SHP77 treated with DMSO at 0.1 percent for 48 hours (cell line): ENCODE data around the gene EMP3.
"Not testable (repeated sequence)": the region's sequence is repeated elsewhere in the genome, so short reads cannot be mapped to it uniquely, and the experiment has no call there.

Experiments
- DNase-seq: peaks from one replicate; lab custom pipeline; 2025; lab: John Stamatoyannopoulos, UW

Gene EMP3

DNA sequence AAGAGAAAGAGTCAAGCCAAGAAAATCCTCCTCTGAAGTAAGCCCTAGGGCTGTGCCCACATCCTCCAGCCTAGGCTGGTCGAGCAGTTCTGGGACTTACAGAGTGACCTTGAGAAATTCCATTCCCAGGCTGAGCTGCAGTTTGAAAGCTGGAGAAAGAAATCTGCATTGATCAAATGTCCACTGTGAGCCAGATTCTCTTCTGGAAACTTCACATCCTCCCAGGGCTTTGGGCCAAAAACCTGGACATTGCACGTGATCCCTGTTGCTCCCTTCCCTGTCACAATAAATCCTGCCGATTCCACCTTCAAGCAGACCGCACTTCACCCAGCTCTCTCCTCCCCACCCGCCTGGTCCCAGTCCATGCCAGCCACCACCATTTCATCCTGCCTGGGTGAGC is 22.7 kb downstream of the EMP3 start:
- no peak for DNase-seq

GRCh38 chr19:48348737-48349136 is 23.4 kb downstream of the EMP3 start:
- no peak for DNase-seq

DNA sequence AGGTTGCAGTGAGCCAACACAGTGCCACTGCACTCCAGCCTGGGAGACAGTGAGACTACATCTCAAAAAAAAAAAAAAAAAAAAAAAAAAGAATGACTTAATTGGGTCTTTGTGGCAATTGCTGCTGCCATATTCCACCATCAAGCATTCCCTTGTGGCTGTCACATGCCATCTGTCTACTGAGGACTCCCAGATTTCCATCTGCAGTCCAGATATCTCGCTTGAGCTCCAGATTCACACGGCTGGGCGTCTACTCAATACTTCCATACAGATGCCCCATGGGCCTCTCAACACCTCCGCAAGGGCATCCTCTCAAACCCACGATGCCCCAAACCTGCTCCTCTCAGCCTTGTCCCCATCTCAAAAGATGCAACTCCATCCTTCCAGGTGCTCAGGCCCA is 25.5 kb downstream of the EMP3 start:
- no peak for DNase-seq

GRCh38 chr19:48351341-48351752 is 26.0 kb downstream of the EMP3 start:
- DNase-seq = no peak

DNA sequence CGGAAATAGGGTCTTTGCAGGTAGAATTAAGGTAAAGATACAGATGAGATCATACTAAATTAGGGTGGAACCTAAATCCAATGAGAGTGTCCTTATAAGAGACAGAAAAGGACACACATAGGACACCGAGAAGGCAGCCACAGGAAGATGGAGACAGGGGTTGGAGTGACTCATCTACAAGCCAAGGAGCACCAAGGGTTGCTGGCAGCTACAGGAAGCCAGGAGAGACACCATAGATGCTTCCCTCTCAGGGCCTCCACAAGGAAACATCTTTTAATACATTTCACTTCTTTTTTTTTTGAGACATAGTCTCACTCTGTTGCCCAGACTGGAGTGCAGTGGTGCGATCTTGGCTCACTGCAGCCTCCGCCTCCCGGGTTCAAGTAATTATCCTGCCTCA is 28.3 kb downstream of the EMP3 start:
- no peak for DNase-seq

DNA sequence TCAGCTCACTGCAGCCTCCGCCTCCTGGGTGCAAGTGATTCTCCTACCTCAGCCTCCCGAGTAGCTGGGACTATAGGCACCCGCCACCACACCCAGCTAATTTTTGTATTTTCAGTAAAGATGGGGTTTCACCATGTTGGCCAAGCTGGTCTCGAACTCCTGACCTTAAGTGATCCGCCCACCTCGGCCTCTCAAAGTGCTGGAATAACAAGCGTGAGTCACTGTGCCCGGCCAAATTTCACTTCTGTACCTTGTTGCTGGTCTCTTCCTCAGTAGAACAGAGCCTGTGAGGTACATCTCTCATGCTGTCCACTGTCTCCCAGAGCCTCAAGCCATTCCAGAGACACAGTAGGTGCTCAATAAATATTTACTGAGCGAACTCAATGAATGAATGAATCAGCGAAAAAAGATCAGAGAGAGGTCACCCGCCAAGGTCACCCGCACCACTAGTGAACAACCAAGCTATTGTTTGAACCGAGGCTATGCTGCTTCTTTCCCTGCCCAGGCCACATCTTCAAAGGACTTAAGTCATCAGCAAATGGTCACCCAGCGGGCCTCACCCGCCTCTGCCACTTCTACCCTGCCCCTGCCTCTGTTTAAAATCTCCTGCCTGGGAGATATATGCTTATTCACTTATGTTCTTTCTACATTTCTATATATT is 29.1 kb downstream of the EMP3 start:
- no peak for DNase-seq

DNA sequence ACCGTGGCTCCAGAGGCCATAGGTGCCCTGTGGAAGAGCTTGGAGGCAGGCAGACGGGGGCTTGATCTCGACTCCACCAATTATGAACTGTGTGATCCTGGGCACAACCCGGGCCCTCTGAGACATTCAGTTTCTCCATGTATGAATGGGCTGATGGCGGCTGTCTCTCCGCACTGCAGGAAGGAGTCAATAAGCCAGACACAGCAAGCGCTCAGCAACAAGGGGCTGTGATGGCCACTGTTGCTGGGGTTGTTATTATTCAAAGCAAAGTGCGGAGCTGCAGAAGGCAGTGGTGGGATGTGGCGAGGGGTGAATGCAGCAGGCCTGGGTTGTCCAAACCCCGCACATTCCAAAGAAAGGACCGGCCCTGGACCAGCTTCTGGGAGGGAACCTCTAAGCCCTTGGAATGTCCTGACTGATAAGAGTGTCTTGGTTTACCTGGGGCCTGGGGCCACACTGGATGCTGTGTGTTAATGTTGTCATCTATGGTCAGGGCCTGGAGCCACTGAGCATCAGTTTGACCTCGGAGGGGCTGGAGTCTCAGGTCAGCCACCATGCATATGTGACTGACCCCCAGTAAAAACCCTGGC is 30.1 kb downstream of the EMP3 start:
- no peak for DNase-seq

DNA sequence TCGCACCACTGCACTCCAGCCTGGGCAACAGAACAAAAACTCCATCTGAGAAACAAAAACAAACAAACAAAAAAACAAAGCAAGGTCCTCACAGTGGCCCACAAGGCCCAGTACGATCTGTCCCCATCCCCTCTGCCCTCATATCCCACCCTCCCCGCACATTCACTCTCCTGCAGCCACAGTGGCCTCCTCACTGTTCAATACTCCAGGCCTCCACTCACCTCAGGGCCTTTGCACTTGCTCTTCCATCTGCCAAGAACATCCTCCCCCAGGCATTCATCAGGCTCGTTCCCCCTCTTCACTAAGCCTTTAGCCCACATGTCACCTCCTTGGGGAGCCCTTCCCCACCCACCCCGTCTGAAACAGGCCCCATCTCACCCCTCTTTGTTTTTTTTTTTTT is 33.8 kb downstream of the EMP3 start:
- DNase-seq = no peak

DNA sequence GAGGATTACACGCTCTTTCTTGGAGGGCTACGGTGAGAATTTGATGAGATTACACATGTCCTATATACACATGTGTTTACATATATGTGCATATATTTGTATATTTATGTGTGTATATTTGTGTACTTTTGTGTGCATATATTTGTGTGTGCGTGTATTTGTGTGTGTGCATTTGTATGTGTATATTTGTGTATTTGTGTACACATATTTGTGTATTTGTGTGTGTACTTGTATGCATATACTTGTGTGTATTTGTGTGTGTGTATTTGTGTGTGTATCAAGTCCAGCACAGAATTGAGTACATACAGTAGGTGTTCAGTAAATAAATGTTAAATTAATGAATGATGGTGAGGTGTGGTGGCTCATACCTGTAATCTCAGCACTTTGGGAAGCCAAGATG is 36.6 kb downstream of the EMP3 start:
- no peak for DNase-seq

DNA sequence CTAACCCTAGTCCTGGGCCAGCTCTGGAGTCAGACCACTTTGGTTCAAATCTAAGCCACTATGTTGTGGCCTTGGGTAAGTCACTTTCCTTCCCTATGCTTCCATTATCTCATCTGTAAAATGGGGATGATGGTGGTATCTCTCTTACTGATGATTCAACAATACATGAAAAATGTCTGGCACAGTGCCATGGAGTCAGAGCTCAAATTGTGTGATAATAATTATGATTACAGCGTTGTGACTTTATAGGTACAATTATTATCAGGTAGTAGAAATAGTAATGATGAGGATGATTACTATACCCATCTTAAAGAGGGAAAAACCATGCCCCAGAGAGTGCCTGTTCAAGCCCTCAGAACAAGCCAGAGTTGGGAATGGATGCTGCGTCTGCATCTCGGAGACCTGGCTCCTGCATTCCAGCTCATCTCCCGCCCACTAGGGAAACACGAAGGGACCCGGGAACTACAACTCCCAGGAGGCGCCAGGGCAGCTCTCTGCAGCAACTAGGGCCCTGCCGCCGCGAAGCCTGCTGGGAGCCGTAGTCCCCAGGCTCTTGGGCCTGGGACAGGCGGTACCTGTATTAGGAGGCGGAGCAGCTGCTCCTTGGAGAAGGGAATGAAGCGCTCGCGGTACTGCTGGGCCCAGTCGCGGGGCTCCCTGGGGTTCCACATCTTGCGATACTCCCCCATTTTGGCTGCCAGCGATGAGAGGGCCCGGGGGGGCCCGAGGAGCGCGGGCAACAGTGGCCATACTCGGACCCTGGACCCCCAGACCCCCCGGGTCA is 37.6 kb downstream of the EMP3 start:
- peak; percentile 96 for DNase-seq

- DNase-seq = no peak
Observed at GRCh38 chr19:48363500-48363809, 38.1 kb downstream of the EMP3 start.

- DNase-seq = peak; percentile 97
Observed at GRCh38 chr19:48363810-48364597, 38.7 kb downstream of the EMP3 start, which contains the start of the genes SYNGR4 and TMEM143. SYNGR4 (plus strand) TSS chr19:48364367; CDS start chr19:48365843, 1,476 bp downstream. TMEM143 (minus strand) TSS chr19:48363940; CDS start chr19:48363920, 20 bp downstream.

- DNase-seq = no peak
Observed at GRCh38 chr19:48364598-48365348, 39.4 kb downstream of the EMP3 start.

DNA sequence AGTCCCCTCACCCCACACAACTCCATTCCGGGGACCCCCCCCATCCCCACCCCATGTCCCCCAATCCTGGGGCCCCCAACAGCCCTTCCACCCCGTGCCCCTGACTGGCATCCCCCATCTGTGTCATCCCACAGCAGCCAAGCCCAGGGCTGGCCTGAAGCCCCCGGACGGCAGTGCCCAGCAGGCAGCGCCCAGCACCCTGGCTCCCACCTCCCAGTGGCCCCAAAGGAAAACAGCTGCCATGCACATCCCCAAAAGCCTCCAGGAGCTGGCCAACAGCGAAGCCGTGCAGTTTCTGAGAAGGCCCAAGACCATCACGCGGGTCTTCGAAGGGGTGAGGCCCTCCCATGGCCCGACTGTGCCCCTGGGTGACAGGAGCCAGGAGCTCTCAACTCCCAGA is 40.2 kb downstream of the EMP3 start:
- no peak for DNase-seq

GRCh38 chr19:48367855-48368254 is 42.5 kb downstream of the EMP3 start:
- no peak for DNase-seq

GRCh38 chr19:48368936-48369335 is 43.6 kb downstream of the EMP3 start:
- no peak for DNase-seq

- no peak for DNase-seq
Observed at GRCh38 chr19:48370955-48371354, 45.6 kb downstream of the EMP3 start.

GRCh38 chr19:48371367-48371766 is 46.0 kb downstream of the EMP3 start:
- DNase-seq = no peak

DNA sequence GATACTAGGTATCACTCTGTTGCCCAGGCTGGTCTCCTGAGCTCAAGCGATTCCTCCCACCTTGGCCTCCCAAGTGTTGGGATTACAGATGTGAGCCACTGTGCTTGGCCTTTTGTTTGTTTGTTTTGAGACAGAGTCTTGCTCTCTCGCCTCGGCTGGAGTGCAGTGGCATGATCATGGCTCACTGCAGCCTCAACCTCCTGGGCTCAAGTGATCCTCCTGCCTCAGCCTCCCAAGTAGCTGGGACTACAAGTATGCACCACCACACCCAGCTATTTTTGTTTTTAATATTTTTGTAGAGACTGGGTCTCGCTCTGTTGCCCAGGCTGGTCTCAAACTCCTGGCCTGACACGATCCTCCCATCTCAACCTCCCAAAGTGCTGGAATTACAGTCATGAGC is 46.4 kb downstream of the EMP3 start:
- DNase-seq = not testable (repeated sequence)

GRCh38 chr19:48372904-48373303 is 47.6 kb downstream of the EMP3 start:
- DNase-seq = peak; percentile 54

- DNase-seq = no peak
Observed at GRCh38 chr19:48373567-48373966, 48.2 kb downstream of the EMP3 start.

GRCh38 chr19:48378194-48378570 is 52.8 kb downstream of the EMP3 start:
- DNase-seq = no peak
